GM18873 (cell line): ENCODE measurements around the gene KIF3C.
"Not testable (repeated sequence)": the region's sequence is repeated elsewhere in the genome, so short reads cannot be mapped to it uniquely, and the experiment has no call there.

Source experiments
- ATAC-seq: cut with Tn5 transposase; IDR thresholded peaks from one replicate; pipeline ENCODE4 v1.9.1; 2021; ENCODE audit warnings: mild to moderate bottlenecking, moderate library complexity, moderate number of reproducible peaks; ENCODE audit not compliant: unreplicated experiment, low FRiP score

Gene KIF3C

DNA sequence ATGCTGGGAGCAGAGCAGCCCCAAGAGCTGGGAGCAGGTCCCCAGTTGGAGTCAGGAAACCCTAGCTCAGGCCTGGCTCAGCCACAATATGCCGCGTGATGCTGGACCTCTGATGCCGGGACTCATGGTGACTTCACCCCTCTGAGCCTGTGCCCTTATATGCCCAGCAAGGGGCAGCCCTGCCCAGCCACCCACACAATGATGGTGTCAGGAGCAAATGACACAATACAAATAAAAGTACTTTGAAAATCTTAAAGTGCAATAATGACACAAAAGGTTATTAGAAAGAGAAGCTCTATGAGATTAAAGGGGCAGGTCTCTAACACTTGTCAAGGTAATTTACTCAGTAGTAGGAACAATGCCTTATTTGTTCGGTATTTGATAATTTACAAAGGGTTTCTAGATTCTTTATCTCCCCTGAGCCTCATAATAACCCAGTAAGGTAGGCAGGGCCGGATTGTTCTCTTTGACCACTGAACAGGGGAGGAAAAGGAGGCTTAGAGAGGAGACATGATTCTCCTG is 18.3 kb upstream of the KIF3C start:
- ATAC-seq: no peak

DNA sequence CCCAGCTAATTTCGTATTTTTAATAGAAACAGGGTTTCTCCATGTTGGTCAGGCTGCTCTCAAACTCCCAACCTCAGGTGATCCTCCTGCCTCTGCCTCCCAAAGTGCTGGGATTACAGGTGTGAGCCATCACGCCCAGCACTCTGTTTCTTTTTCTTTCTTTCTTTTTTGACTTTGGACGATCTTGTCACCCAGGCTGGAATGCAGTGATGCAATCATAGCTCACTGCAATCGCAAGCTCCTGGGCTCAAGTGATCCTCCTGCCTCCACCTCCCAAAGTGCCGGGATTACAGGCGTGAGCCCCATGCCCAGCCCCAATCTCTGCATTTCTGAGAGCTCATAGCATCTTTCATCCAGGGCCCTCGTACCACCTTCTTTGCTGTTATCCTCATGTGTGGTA is 17.1 kb upstream of the KIF3C start:
- not testable (repeated sequence) for ATAC-seq

DNA sequence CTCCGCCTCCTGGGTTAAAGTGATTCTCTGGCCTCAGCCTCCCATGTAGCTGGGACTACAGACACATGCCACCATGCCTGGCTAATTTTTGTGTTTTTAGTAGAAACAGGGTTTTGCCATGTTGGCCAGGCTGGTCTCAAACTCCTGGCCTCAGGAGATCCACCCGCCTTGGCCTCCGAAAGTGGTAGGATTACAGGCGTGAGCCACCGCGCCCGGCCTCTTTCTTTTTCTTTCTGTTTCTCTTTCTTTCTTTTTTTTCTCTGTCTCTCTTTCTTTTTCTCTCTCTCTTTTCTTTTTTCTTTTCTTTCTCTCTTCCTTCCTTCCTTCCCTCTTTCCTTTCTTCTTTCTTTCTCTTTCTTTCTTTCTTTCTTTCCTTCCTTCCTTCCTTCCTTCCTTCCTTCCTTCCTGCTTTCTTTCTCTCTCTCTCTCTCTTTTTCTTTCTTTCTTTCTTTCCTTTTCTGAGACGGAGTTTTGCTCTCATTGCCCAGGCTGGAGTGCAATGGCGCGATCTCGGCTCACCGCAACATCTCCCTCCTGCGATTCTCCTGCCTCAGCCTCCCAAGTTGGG is 16.6 kb upstream of the KIF3C start:
- ATAC-seq: not testable (repeated sequence)

DNA sequence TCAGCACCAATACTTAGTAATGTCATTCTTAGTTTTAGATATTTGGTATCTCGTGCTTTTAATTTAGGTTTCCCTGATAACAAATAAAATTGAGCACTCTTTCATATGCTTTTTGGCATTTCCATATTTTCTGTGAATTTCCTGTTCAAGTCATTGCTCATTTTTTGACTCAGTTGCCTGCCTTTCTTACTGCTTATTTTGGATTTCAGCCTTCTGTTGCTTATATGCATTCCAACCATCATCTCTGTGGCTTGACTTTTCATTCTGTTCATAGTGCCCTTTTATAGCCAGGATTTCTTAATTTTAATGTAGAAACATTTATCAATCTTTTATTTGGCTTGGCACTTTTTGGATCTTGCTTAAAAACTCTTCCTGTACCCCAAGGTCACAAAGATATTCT is 14.5 kb upstream of the KIF3C start:
- ATAC-seq: no peak

DNA sequence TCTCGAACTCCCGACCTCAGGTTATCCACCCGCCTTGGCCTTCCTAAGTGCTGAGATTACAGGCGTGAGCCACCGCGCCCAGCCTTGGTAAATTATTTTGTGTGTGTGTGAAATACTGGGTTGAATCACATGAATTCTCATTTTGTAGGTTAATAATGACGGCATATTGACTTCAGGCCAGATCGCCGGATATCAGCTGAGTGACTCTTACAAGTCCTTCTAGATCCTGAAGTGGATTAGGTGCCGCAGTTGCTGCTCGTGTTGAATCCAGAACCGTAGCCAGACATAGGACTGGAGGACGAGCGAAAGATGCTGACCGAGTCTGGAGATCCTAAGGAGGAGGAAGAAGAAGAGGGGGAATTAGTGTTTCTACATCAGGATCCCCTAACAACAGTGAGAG is 12.2 kb upstream of the KIF3C start:
- ATAC-seq: no peak

DNA sequence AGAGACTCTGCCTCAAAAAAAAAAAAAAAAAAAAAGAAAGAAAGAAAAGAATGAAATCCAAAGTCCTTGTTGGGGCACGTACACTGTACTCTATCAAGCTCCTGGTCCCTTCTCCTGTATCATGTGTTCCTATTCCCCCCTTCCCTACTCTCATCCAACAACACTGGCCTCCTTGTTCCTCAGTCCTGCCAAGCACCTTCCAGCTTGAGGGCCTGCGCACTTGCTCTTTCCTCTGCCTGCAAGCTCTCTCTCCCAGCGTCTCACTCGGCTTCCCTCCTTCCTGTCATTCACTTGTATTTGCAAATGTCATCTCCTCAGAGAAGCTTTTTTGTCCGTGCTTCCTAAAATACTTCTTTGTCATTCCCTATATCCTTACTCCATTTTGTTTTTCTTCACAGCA is 10.8 kb upstream of the KIF3C start:
- no peak for ATAC-seq

DNA sequence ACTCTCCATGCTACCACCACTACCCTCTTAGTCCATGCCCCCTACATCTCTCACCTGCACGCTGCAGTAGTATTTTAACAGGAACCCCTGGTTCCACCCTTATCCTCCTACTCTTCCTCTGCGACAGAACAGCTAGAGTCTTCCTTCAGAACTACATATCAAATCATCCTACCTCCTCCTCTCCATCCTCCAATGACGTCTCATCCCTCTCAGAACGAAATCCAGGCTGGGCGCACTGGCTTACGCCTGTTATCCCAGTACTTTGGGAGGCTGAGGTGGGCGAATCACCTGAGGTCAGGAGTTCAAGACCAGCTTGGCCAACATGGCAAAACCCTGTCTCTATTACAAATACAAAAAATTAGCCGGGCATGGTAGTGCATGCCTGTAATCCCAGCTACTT is 10.3 kb upstream of the KIF3C start:
- no peak for ATAC-seq

DNA sequence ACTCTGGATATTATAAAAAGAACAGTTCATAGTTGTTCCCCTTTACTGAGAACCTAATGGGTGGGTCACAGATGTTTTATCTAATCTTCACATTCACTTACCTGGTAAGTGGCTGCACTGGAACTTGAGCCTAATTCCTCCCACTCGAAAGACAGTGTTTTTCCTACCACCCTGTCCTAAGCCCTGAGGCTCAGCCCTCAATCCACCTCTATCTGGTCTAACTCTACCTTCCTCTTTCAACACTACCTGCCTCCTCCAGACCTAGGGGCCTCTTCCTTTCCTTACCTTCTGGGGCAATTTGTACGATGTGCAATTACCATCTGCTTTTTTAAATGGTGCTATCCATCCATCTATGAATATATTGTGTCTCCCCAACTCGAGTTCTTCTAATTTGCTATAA is 9.7 kb upstream of the KIF3C start:
- ATAC-seq: no peak

DNA sequence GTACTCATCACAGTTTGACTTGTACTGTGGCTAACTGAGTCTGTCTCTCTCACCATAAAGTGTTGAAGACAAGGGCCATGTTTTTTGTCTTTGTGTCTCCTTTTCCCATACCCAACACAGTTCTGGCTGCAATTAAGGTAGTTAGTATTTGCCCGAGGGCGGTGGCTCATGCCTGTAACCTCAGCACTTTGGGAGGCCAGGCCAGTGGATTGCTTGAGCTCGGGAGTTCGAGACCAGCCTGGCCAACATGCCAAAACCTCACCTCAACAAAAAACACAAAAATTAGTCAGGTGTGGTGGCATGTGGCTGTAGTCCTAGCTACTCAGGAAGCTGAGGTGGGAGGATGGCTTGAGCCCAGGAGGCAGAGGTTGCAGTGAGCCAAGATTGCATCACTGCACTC is 6.9 kb upstream of the KIF3C start:
- no peak for ATAC-seq

DNA sequence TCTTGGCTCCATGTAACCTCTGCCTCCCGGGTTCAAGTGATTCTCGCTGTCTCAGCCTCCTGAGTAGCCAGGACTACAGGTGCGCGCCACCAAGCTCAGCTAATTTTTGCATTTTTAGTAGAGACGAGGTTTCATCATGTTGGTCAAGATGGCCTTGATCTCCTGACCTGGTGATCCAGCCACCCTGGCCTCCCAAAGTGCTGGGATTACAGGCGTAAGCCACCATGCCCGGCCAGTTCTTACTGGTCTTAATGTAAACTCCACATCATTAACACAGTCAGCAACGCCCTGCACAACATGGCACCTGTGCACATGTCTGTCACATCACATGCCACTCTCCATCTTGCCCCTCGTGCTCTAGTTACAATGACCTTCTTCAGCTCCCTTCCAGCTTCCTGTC is 5.8 kb upstream of the KIF3C start:
- ATAC-seq: no peak

DNA sequence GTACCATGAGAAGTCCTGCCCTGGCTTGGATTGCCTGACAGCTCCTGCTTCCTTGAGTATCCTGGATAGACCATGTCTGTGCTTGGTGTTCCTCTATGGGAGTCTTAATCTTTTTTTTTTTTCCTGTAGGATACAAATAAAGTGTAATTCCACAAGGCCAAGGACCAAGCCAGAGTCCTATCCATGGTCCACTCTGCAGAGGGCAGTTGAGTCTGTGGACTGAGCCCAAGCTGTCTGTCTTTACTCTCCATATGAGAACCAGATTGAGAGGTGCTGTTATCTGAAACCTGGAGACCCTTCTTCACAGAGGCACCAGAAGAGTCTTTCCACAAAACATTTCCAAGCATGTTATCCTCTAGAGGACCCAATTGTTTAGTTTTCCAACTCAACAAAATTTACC is 1.4 kb upstream of the KIF3C start:
- no peak for ATAC-seq

DNA sequence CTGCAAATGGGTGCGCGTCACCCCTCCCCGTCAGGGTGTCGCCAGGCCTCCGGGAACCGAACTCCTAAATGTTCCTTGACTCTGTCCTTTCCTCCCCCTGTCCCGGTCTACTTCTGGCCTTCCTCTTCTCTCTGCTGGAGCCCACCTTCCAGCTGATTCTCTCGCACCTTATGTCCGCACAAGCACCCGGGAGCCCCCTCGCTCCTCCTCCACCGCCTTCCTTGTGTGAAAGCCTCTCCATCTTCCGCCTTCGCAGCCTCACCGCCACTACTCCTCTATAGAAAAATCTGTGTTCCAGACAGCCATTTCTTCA is 627 bp upstream of the KIF3C start:
- no peak for ATAC-seq

DNA sequence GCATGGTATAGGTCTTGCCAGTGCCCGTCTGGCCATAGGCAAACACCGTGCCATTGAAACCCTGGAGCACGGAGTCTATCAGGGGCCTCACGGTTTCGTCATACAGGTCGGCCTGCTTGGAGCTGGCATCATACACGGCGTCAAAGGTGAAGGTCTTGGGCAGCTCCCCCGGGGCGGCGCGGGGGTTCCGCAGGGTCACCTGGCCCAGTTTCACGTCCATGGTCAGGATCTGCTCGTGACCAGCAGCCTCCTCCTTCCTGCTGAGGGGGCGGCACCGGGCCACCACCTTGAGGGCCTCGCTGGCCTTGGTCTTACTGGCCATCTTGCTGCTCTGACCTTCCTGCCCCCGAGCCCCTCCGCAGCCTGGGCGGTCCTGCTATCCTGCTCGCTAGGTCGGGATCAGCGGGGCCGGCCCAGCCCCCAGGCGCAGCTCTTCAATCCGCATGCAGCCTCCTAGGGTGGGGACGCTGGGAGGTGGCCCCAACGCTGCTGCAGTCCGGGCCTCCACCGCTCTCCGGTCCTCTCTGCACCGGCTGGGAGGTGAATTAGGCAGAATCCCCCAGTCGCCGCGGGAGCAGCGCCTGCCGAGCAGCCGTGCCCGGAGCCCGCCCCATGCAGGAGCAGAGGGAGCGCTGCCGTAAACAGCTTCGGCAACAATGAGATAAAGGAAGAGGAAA is 563 bp downstream of the KIF3C start:
- no peak for ATAC-seq

DNA sequence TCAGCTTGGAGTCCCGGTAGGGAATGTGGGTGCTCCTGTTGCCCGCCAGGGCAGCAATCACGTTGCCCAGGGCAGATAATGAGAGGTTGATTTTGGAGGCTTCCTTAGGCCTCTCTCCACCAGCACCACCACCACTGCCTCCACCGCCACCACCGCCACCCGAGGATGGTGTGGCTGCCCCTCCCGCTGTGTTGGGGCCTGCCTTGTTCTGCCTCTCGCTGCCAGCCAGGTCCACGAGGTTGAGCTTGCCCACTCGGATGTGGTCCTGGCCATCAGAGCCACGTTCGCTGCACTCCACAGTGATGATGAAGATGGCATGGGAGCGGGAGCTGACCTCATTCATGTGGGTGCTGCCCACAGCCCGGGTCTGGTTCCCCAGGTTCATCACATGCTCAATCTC is 1.3 kb downstream of the KIF3C start:
- ATAC-seq: no peak

DNA sequence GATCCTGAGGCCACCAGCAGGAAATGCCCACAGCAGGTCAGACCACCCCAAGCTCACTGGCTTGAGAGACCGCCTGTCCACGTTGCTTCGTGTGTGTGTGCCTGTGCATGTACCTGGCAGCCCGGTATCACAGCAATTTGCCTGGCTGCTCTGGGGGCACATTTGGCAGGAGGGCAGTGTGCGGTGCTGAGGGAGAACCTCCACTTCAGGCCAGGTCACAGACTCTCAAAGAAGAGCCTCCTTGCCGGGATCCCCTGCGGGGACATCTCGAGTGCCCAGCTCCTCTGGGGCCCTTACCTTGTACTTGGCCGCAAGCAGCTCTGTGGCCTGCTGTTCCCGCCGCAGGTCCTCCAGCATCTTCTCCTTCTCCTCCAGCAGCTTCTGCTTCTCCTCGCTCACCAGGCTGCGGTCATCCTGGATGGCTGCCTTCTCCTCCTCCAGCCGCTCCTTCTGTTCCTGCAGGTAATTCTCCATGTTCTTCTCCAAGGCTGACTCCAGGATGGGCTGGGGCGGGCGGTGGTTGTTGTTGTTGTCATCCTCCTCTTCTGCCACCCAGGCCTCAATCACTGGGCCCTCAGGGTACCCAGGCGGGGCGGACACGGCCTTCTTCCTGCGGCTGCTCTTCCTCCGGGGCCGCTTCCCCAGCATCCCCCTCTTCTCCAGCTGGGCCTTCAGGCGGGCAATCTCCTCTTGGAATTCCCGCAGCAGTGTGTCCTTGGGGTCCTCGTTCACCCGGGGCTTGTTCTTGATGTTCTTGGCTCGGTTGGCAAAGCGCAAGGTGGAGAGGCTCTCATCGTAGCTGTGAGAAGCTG is 2.0 kb downstream of the KIF3C start:
- ATAC-seq: no peak

DNA sequence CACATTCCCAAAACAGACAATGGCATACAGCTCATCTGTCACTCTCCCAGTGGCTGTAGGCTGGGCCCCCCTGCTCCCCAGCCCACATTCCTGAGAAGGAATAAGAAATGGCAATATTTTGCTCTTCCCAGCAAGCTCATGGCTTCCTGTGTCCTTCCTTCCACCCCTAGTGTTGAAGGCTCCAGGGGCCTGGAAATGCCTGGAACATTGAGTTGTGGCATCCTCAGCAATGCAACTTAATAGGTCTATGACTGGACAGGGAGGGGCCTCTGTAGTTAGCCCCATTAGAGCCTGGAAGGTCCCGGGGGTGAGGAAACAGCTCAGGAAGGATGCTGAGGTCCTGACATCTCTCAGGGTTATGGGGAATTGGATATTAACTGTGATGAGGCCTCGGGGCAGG is 3.3 kb downstream of the KIF3C start:
- ATAC-seq: no peak

DNA sequence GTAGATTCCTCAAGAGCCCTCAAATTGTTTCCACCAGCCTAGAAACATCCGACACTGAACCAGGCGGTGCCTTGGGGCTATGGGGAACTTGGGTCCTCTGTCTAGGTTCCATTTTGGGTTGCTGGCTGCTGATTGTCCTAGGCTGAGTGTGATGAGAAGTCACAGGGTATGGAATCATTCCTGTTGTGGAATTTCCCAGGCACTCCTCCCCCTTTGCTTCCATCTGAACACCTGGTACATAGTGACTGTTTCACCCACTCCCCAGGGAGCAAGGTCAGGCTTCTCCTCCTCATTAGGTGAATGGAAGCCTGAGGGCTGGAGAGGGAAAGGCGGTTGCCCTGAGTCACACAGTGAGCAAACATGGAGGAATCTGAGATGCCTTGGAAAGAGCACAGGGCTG is 4.5 kb downstream of the KIF3C start:
- ATAC-seq: no peak

DNA sequence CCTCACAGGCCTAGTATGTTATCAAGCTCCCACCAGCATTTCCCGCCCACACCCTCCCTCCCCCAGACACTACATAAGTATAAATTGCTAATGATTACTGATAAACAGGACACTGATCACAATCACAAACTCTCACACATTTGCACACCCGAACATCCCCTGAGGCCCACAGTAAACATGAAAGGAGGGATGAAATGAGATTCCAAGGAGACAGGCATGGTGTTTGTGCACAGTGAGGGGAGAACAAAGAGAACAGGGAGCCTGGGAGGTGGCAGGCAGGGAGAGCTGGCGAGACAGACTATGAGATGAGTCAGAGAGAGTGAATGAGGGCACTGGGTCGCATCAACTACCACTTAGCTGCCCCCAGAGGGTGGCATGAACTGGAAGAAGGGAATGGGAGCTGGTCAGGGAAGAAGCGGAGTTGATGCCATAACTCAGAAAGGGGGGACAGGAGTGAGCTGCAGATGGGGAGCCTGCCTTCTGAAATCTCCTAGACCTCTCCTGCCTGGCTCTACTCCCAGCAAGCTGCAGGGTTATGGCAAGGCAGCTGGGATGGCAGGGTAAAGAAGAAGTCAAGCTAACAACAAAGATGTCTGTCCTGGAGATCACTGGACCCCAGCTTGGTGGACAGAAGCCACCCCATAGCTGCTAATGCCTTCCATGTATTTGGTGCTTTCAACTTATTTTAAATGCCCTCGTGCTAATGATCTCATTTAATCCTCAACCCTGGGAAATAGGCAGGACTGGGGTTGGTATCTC is 5.1 kb downstream of the KIF3C start:
- ATAC-seq: no peak

DNA sequence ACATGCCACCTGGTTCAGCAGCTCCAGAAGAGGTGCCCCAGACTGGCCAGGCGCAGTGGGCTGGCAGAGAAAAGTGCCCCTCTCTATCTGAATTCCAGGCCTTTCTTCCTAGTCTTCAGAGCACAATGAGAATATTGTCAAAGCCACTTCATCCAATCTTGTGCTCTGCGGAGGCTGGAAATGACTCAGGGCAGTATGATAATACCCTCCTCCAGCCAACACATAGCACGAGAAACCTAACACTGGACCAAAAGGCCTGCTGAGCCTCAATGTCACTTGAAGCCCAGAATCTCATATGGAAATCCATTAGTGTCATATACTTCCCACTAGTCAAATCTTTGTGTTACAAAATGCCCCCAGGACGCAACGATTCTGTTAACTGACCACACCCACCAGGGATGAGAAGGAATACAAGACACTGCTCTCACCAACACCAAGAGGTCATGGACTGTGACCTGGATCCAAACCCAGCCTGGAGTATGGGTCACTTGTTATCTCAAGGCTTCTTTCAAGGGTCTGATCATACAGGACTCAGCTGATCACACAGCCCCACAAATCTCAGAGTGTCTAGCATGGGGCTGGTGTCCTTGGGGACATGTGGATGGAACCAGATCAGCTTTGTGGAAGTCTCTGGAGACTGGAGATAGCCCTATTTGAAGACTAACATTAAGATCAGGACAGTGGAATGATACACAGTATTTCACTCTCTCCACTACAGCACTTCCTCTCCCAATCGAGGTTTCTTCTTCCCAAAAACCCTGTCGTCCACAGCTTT is 10.1 kb downstream of the KIF3C start:
- ATAC-seq: no peak

DNA sequence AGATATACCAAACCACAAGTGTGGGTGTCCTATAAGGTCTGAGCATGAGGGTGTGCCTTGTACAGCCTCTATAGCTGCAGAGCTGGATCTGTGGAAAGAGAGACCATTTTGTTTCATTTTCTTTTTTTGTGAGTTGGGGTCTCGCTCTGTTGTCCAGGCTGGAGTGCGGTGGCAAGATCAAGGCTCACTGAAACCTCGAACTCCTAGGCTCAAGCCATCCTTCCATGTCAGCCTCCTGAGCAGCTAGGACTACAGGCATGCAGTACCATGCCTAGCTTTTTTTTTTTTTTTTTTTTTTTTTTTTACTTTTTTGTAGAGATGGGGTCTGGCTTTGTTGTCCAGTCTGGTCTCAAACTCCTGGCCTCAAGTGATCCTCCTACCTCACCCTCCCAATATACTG is 10.7 kb downstream of the KIF3C start:
- ATAC-seq: no peak
